ENCODE measurements around the gene BMPR1A. TPM values are rescaled to one million over a fixed set of nuclear protein-coding genes. Genes with fewer than 3 reads are reported as not detected.
"Not testable (repeated sequence)": the region's sequence is repeated elsewhere in the genome, so short reads cannot be mapped to it uniquely, and the experiment has no call there.

BMPR1A gene
- total RNA-seq, 4 donors from 2014 or later = 17.7 to 35.5 (median 26.8) TPM

- intact Hi-C loops (cut with DNase I; ENCODE audit: low total_unique reads) = no loop called here
- no peak overlapping the region for H3K4me3 ChIP-seq (ENCODE audit: low read depth, poor library complexity, severe bottlenecking)
- peak in 1 of 2 donors; percentile 30 for DNase-seq (ENCODE audit: low spot score in 2 of 2)
- 66 to 69% methylated on average over 11 of the region's 11 CpGs for WGBS, 2 donors
- TF ChIP-seq POLR2A (IDR thresholded peaks at IDR 0.05) (no peak), CTCF (IDR thresholded peaks at IDR 0.05) (no peak)
Measured at GRCh38 chr10:86851328-86852207, 95.1 kb downstream of the BMPR1A start.

- WGBS, 2 donors = 98% methylated on average over 12 of the region's 12 CpGs
- H3K4me3 ChIP-seq (ENCODE audit: low read depth, poor library complexity, severe bottlenecking); intact Hi-C loops (cut with DNase I; ENCODE audit: low total_unique reads); DNase-seq (ENCODE audit: low spot score in 2 of 2): not testable (repeated sequence)
Measured at GRCh38 chr10:86853582-86853981, 97.2 kb downstream of the BMPR1A start.

- no peak overlapping the region for H3K4me3 ChIP-seq (ENCODE audit: low read depth, poor library complexity, severe bottlenecking)
- intact Hi-C loops (cut with DNase I; ENCODE audit: low total_unique reads) = no loop called here
- TF ChIP-seq POLR2A (IDR thresholded peaks at IDR 0.05) (no peak), CTCF (IDR thresholded peaks at IDR 0.05) (no peak)
- no peak for DNase-seq (ENCODE audit: low spot score in 2 of 2)
- WGBS, 2 donors = 65 to 73% methylated on average over 1 of the region's 1 CpG
Measured at GRCh38 chr10:86855513-86855912, 99.1 kb downstream of the BMPR1A start.

- no peak for TF ChIP-seq POLR2A (IDR thresholded peaks at IDR 0.05)
- no peak for TF ChIP-seq CTCF (IDR thresholded peaks at IDR 0.05)
- no peak for DNase-seq (ENCODE audit: low spot score in 2 of 2)
- no peak overlapping the region for H3K4me3 ChIP-seq (ENCODE audit: low read depth, poor library complexity, severe bottlenecking)
- 76 to 89% methylated on average over 7 of the region's 7 CpGs for whole genome bisulfite sequencing, 2 donors
- intact Hi-C loops (cut with DNase I; ENCODE audit: low total_unique reads) = no loop called here
Measured at GRCh38 chr10:86856156-86856555, 99.7 kb downstream of the BMPR1A start.

GRCh38 chr10:86857128-86857721 lies 100.8 kb downstream of the BMPR1A start:
- TF ChIP-seq POLR2A (IDR thresholded peaks at IDR 0.05) (no peak), CTCF (IDR thresholded peaks at IDR 0.05) (no peak)
- no peak overlapping the region for H3K4me3 ChIP-seq (ENCODE audit: low read depth, poor library complexity, severe bottlenecking)
- 58 to 70% methylated on average over 3 of the region's 3 CpGs for WGBS, 2 donors
- intact Hi-C loops (cut with DNase I; ENCODE audit: low total_unique reads) = no loop called here
- no peak for DNase-seq (ENCODE audit: low spot score in 2 of 2)

GRCh38 chr10:86858011-86858410 lies 101.6 kb downstream of the BMPR1A start:
- TF ChIP-seq POLR2A (IDR thresholded peaks at IDR 0.05) = no peak
- no peak for TF ChIP-seq CTCF (IDR thresholded peaks at IDR 0.05)
- intact Hi-C loops (cut with DNase I; ENCODE audit: low total_unique reads) = no loop called here

More at GRCh38 chr10:86858011-86858410, 101.6 kb downstream of the BMPR1A start:
- WGBS, 2 donors = 95% methylated on average over 1 of the region's 1 CpG
- no peak overlapping the region for H3K4me3 ChIP-seq (ENCODE audit: low read depth, poor library complexity, severe bottlenecking)
- DNase-seq (ENCODE audit: low spot score in 2 of 2) = no peak

All from lower leg skin (tissue), 4 donors.